Upper lobe of right lung (tissue), 1 donor: ENCODE measurements around the gene TEAD1. TPM values are rescaled to one million over a fixed set of nuclear protein-coding genes. Genes with fewer than 3 reads are reported as not detected.

Experiments
- ATAC-seq: fragments of 200-7000 bp; cut with Tn5 transposase; one replicate; pipeline ENCODE4 v1.9.1; 2020; ENCODE audit warnings: mild to moderate bottlenecking, moderate library complexity
- DNase-seq: peaks from one replicate; pipeline ENCODE4 v3.0.0-alpha.2; 2020
- H3K27ac ChIP-seq: fragments of 200-600 bp; one replicate; pipeline ENCODE4 v1.8.0; 2022
- H3K27me3 ChIP-seq: fragments of 200-600 bp; one replicate; pipeline ENCODE4 v1.8.0; 2022; ENCODE audit warnings: mild to moderate bottlenecking
- H3K36me3 ChIP-seq: fragments of 200-600 bp; one replicate; pipeline ENCODE4 v1.8.0; 2022
- H3K4me1 ChIP-seq: fragments of 200-600 bp; one replicate; pipeline ENCODE4 v1.8.0; 2022
- H3K4me3 ChIP-seq: fragments of 200-600 bp; one replicate; pipeline ENCODE4 v1.8.0; 2022; ENCODE audit warnings: mild to moderate bottlenecking
- H3K9me3 ChIP-seq: fragments of 200-600 bp; one replicate; pipeline ENCODE4 v1.8.0; 2022
- CTCF ChIP-seq: fragments of 200-600 bp; IDR thresholded peaks from one replicate; pipeline ENCODE4 v1.8.0; 2022; ENCODE audit warnings: antibody characterized with exemption
- intact Hi-C: fragments of 100-400 bp; cut with DNase I; formaldehyde crosslinking; loops from one replicate; pipeline ENCODE4 v1.11.0; 2022
- total RNA-seq: library from RNA; stranded (reverse); fragmentation: NEBNext Ultra II Directional; extraction: Animal tissue kit (Norgen Biotek cat#: 25700); gene quantifications from one replicate; pipeline ENCODE4 v1.2.1, GENCODE V29; 2021
- donor health status: DM: no; HTN: yes; CAD: no; lungs with severe emphysema.

Gene TEAD1
- total RNA-seq, 1 donor from 2014 or later = 72.3 TPM

- no peak overlapping the region for H3K4me3 ChIP-seq
- intact Hi-C loops = no loop called here
- H3K27me3 ChIP-seq = no peaks in the 10 kb centered on the region
- H3K9me3 ChIP-seq = no peaks in the 10 kb centered on the region
- no peak overlapping the region for H3K27ac ChIP-seq
- ATAC-seq = no peak
- TF ChIP-seq CTCF = no peak
- no peaks in the 10 kb centered on the region for H3K36me3 ChIP-seq
- no peak for DNase-seq
- H3K4me1 ChIP-seq = peaks cover 27% of the 10 kb centered on the region
These were observed 8.1 kb downstream of the TEAD1 start for GRCh38 chr11:12682288-12682687.

- no peak for ATAC-seq
- no peak for TF ChIP-seq CTCF
- no peak for DNase-seq
- H3K9me3 ChIP-seq = no peaks in the 10 kb centered on the region
- intact Hi-C loops = no loop called here
- peaks cover 29% of the 10 kb centered on the region for H3K4me1 ChIP-seq
- H3K36me3 ChIP-seq = no peaks in the 10 kb centered on the region
- H3K27me3 ChIP-seq = no peaks in the 10 kb centered on the region
- no peak overlapping the region for H3K4me3 ChIP-seq
- no peak overlapping the region for H3K27ac ChIP-seq
These were observed 8.7 kb downstream of the TEAD1 start for GRCh38 chr11:12682737-12683500.

- Histone ChIP-seq H3K27me3 (no peaks in the 10 kb centered on the region), H3K36me3 (no peaks in the 10 kb centered on the region), H3K9me3 (no peaks in the 10 kb centered on the region), H3K27ac (no peak overlapping the region), H3K4me3 (no peak overlapping the region), H3K4me1 (peaks cover 30% of the 10 kb centered on the region)
- ATAC-seq (no peak), DNase-seq (no peak)
- intact Hi-C loops = no loop called here
- TF ChIP-seq CTCF = no peak
These were observed 9.7 kb downstream of the TEAD1 start for GRCh38 chr11:12683874-12684273.

- no peaks in the 10 kb centered on the region for H3K27me3 ChIP-seq
- intact Hi-C loops = no loop called here
- H3K36me3 ChIP-seq = no peaks in the 10 kb centered on the region
- DNase-seq = no peak
- no peaks in the 10 kb centered on the region for H3K9me3 ChIP-seq
- H3K4me1 ChIP-seq = peaks cover 30% of the 10 kb centered on the region
- no peak overlapping the region for H3K4me3 ChIP-seq
- no peak overlapping the region for H3K27ac ChIP-seq
- TF ChIP-seq CTCF = no peak
- ATAC-seq = no peak
These were observed 10.1 kb downstream of the TEAD1 start for GRCh38 chr11:12684315-12684714.

- Histone ChIP-seq H3K4me1 (peaks cover 28% of the 10 kb centered on the region), H3K4me3 (no peak overlapping the region), H3K36me3 (no peaks in the 10 kb centered on the region), H3K9me3 (no peaks in the 10 kb centered on the region), H3K27me3 (no peaks in the 10 kb centered on the region), H3K27ac (no peak overlapping the region)
- peak; percentile 56 for ATAC-seq
- no peak for DNase-seq
- intact Hi-C loops = no loop called here
- TF ChIP-seq CTCF = no peak
These were observed 10.6 kb downstream of the TEAD1 start for GRCh38 chr11:12684816-12685215.
